NCI-H69 (cell line): Measurements from ENCODE around the gene SLC10A4.
"Not testable (repeated sequence)": the region's sequence is repeated elsewhere in the genome, so short reads cannot be mapped to it uniquely, and the experiment has no call there.

Source experiments
- DNase-seq: peaks from one replicate; lab custom pipeline; 2025; lab: John Stamatoyannopoulos, UW

The SLC10A4 gene, protein sequence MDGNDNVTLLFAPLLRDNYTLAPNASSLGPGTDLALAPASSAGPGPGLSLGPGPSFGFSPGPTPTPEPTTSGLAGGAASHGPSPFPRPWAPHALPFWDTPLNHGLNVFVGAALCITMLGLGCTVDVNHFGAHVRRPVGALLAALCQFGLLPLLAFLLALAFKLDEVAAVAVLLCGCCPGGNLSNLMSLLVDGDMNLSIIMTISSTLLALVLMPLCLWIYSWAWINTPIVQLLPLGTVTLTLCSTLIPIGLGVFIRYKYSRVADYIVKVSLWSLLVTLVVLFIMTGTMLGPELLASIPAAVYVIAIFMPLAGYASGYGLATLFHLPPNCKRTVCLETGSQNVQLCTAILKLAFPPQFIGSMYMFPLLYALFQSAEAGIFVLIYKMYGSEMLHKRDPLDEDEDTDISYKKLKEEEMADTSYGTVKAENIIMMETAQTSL

DNA sequence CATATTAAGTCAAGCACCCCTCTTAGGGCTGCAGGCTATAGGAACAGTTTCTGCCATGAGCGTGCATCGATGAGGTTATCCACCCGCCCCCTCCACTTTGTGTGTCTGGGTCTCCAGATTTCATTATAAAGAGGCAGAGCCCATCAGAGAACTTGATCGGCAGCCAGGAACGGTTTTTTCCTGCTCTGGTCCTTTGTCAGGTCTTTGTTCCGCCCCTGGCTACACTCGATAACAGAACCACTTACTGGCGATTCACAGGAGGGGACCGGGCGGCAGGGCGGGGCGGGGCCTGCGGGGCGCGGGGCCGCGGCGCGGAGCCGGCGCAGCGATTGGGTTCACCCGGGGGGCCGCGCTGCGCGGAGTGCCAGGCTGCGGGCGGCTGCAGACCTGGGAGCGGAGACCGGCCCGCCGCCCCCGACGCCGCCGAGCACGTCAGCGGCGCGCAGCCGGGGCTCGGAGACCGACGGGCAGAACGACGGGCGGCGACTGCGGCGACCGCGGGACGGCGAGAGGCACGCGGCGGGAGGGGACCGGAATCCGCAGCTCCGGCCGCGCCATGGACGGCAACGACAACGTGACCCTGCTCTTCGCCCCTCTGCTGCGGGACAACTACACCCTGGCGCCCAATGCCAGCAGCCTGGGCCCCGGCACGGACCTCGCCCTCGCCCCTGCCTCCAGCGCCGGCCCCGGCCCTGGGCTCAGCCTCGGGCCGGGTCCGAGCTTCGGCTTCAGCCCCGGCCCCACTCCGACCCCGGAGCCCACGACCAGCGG lies at the start of gene SLC10A4:
SLC10A4 (plus strand) TSS at position 338 of the 771 bp plus-strand sequence; CDS start at position 557, 219 bp downstream.
- DNase-seq: peak; percentile 79

DNA sequence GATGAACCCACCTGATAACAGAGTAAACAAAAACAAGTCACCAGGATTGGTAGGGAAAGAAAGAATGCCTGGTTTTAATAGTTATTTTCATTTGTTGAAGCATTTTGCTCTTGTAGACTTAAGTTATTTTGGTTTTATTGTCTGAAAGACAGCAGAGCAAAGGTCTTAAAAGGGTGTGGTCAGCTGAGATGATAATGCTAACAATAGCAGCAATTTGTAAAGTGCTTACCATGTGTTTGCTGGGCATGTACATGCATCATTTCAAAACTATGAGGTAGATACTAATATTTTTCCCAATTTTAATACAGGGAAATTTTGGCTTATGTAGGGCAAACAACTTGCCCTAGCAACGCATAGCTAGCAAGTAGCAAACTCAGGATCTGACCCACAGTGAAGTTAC lies 46.8 kb upstream of the SLC10A4 start:
- no peak for DNase-seq

DNA sequence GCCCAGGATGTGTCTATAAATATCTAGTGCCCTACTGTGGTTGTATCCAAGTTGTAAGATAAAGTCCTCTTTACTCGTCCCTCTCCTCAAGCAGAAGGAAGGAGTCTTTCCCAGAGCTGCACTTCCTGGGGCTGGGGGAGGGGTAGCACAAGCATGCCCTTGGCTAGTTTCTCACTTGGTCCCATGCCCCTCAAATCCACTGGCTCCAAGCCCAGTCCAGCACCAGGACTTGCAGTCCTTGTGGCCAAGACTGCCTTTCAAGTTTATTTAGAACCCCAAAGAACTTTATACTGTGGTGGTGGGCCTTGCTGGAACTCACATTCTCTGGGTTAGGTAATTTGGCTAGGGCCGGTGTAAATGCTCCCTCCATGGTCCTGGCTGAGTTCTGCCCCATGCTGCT lies 43.2 kb upstream of the SLC10A4 start:
- DNase-seq: no peak

DNA sequence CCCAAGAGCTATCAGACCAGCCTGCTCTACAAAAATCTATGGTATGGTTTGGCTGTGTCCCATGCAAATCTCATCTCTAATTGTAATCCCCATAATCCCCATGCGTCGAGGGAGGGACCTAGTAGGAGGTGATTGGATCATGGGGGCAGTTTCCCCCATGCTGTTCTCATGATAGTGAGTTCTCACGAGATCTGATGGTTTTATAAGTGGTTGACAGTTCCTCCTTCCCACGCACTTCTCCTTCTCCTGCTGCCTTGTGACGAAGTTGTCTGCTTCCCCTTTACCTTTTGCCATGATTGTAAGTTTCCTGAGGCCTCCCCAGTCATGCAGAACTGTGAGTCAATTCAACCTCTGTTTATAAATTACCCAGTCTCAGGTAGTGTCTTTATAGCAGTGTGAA lies 42.2 kb upstream of the SLC10A4 start:
- not testable (repeated sequence) for DNase-seq

DNA sequence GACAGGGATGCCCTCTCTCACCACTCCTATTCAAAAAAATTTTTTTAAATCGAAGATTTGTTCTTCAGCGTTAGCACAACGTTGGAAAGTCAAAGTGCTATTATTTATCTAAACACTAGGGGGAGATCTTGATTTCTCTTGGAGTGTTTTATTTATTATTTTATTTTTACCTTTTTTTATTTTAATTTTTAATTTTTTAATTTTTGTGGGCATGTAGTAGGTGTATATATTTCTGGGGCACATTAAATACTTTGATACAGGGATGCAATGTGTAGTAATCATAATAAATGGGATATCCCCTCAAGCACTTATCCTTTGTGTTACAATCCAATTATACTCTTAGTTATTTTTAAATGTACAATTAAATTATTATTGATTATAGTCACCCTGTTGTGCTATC lies 37.4 kb upstream of the SLC10A4 start:
- peak; percentile 9 for DNase-seq

DNA sequence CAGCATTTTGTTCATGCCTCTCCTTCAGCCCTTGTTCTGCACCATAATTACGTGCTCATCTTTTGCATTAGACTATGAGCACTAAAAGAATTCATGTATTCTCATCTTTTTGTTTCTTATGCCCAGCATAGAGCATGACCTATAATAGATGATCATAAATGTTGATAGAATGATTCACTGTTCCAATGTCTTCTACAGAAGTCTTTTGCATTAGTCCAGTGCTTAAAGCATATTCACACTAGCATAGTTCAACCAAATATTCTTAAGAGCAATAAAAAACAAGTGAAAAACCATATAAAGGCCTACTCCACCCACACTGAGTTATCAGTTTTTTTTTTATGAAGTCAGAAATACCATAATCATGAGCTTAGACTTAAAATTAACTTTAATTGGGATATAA lies 36.5 kb upstream of the SLC10A4 start:
- no peak for DNase-seq

DNA sequence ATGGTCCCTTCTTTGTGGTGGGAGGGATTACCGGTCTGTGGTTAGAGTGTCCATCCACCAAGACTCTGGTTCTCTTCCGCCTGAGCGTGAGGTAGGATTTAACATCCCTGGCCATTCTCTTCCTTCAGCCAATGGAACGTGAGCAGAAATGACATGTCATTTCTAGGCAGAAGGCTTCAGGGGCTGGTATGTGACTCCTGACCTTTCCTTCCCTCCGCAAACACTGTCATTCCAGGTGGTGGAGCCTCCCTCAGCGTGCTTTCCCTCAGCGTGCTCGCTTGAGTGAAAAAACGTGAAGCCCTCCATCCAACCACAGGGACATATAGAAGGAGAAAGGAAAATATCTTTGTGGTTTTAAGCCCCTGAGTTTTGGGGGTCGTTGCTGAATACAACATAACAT lies 34.0 kb upstream of the SLC10A4 start:
- DNase-seq: no peak

DNA sequence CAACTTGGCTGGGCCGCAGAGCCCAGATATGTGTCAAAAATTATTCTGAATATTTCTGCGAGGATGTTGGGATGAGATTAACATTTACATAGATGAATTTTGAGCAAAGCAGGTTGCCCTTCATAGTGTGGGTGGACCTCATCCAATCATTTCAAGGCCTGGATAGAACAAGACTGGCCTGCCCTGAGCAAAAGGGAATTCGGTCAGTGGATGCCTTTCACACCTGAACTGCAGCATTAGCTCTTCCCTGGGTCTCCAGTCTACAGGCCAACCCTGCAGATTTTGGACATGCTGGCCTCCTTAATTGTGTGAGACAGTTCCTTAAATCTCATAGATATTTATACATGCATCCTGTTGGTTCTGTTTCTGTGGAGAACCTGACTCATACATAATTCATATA lies 32.4 kb upstream of the SLC10A4 start:
- no peak for DNase-seq

DNA sequence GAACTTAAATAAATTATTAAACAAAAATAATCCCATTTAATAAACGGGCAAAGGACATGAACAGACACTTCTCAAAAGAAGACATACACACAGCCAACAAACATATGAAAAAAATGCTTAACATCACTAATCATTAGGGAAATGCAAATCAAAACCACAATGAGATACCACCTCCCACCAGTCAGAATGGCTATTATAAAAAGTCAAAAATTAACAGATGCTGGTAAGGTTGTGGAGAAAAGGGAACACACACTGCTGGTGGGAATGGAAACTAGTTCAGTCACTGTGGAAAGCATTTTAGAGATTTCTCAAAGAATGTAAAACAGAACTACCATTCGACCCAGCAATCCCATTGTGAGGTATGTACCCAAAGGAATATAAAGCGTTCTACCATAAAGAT lies 31.5 kb upstream of the SLC10A4 start:
- not testable (repeated sequence) for DNase-seq

DNA sequence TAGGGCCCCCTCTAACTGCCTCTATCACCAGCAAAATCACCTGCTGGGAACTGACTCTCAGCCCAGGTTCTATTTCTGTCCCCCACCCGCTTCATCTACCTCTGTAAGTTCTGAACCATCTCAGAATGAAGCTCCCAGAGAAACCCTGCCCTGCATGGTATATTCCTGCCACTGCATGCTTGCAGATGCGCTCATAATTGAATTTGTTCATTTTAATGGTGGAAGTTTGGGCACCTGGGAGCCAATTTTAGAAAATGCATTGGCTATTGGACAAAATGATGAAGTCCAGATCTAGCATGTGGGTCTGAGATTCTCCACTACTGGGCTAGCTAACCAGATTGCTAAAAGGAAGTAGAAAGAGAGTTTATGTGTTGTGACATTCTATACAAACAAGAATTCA lies 28.6 kb upstream of the SLC10A4 start:
- DNase-seq: no peak

DNA sequence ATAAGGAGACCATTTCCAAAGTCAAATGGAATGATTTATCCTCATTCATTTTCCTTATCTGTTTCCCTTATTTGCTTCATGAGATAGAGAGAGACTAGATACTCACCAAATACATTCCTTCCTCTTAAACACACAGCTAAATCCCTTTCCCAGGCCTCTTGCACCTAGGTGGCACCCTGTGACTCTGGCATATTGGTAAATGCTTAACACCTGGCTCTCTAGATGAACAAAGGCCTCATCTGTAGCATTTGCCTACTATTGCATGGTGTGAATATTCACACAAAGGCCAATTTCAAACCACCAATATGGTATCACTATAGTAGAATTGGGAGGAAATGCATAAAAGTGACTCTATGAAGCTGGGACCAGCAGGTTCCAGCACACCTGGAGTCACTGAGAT lies 22.1 kb upstream of the SLC10A4 start:
- DNase-seq: no peak

DNA sequence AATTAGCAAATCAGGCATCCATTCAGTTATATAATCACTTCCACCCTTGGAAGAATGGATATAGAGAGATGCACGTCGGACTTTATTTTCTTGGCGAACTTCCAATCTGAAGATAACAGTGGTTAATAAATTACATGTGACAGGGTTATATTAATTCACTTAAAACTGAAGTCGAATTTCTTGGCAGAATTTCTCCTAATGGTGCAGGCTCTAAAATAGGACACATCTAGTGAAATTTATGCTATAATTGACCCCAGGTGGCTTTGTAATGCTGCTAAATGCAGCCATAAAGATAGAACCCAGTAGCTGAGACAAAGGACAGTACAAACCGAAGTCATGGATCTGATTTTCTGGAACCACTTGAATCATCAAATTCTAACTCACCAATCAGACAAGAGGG lies 20.8 kb upstream of the SLC10A4 start:
- peak; percentile 87 for DNase-seq

DNA sequence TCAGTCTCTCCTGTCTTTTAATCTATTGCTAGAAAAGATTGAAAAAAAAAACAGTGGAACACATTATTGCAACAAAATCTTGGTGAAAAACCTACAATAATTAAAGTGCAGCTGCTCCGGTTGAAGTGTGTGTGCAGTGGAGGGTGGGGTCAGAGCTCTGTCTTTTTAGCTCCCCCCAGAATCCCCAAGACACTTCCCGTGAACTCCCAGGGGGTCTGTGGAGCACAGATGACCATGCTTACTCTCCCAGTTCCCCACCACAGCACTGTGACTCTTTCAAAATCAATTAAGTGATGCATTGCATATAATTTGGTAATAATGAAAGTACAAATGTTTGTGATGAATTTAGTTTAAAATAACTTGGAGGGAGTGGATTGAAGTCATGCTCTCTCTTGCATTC lies 15.7 kb upstream of the SLC10A4 start:
- peak; percentile 7 for DNase-seq

DNA sequence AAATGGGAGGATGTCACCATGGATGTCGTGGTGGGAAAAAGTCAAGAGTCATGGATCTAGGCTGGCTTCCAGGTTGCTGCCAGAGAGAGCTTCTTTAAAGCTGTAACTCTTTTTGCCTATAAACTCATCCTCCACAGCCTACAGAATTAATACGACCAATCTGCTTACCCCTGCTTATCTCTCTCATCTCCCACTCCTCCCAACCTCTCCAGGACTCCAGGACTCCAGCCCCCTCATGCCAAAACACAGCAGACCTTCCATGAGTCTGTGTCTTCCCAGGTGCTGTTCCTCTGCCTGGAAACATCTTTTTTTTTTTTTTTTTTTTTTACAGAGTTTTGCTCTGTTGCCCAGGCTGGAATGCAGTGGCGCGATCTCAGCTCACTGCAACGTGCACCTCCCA lies 15.3 kb upstream of the SLC10A4 start:
- DNase-seq: no peak

DNA sequence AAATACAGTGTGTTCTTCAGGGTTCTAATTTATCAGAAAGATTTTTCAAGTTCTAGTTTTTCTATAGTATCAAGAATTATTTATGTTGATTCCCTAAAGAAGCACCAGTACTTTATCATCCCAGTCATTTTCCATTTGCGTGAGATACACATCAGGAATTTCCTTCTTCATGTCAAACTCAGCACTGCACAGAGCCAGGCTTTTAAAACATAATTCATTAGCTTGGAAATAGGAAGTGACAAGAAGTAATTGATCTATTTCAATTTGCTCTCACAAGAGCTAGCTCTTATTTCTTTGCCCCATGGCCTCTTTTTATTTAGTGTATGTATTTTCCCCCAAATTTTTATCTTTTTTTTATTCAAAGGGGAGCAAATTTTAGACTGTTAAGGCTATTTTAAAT lies 13.0 kb upstream of the SLC10A4 start:
- no peak for DNase-seq

DNA sequence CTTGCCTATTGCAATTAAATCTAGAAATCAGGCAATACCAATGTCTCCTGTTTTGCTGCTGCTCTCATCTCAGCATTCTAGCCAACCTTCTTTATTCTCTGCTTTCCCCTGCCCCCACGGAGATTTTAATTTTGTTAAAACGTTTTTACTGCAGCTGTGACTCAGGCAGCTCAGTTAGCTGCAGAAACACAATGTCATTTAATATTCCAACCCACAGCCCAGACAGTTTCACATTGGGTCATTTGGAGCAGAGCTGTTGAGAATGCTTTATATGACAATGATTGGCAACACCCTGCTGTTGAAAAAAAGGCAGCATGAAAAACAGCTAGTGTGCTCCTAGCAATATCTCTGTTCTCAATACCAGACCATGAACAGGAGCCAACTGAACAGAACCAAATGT lies 12.6 kb upstream of the SLC10A4 start:
- peak; percentile 17 for DNase-seq

DNA sequence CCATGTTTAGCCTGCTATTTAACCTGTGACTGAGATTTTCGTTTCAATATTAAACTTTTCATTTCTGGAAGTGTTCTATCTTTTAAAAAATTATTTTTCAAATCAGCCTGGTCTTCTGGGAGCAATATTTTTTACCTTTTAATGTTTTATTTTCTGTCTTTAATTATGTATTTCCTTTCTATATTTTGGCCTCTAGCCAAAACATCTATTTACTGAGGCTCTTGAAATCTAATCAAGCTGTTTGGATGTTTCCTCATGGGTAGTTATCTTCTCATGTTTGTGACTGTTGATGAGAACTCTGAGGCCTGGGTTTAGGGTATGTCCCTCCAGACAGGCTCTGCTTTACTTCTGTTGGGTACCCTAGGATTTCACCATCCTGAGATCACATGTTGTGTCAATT lies 10.3 kb upstream of the SLC10A4 start:
- DNase-seq: peak; percentile 46

DNA sequence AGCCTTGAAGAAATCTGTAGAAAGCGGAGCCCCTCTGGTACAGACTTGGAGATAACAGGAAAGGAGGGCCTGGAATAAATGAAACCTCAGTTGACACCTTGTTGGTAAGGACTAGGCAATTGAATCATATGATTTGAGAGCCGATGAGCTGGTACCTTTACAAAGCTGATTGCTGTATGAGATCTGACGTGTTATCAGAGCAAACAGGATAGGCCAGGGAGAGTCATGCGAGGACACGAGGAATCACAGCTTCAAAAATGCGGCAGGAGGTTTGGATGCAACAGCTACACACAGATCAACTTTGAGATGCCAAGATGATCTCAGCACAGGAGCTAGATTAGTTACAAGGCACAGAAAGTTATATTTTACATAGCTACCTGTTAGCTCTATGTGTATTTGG lies 7.4 kb upstream of the SLC10A4 start:
- no peak for DNase-seq

DNA sequence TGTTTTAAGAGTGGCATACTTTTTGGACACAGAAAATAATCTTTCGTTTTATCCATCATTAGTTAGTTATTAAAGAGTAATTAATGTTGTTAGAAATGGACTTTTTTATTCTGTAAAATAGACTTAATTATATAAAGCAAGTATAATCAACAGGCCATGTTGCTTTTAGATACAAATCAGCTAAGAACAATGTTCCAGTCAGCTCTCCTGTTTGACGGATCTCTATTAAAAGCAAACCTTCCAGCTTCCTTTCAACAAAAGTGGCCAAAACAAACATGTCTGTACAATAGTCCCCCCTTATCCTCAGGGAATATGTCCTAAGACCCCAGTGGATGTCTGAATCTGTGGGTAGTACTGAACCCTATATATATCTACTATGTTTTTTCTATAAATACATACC lies 4.9 kb upstream of the SLC10A4 start:
- no peak for DNase-seq

DNA sequence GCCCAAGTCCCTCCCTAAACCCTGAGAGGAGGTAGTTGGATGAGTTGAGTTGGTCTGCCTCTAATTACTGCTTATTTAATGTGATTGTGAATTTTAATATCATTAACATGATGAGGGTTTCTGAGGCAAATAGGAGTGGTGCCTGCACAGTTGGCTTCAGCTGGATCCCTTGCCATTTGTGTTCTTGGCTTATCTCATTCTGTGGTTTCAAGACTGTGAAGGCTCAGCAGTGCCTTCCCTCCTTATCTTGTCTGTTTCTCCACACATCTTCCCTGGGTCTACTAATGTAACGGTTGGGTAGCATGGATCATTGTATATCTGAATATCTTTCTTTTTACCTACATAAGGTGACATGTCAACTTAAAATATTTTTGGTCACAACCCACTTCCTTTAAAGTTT lies 1.6 kb upstream of the SLC10A4 start:
- DNase-seq: no peak

DNA sequence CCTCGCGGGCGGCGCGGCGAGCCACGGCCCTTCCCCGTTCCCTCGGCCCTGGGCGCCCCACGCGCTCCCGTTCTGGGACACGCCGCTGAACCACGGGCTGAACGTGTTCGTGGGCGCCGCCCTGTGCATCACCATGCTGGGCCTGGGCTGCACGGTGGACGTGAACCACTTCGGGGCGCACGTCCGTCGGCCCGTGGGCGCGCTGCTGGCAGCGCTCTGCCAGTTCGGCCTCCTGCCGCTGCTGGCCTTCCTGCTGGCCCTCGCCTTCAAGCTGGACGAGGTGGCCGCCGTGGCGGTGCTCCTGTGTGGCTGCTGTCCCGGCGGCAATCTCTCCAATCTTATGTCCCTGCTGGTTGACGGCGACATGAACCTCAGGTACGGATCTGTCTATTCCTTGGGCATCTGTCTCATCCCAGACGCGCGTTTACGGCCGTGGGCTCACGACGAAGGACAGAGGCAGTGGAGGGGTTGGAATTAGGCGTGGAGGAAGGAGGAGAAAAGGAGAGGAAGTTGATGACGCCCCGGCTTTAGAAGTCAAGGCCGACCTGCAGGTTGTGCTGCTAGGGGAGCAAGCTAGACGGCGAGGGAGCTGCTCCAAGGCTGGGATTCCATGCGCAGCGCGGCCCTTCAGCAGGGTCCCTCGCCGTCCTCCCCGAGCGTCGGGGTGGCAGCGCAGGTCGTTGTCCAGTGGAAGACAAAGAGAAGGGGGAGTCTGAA lies 792 bp downstream of the SLC10A4 start:
- DNase-seq: peak; percentile 36

DNA sequence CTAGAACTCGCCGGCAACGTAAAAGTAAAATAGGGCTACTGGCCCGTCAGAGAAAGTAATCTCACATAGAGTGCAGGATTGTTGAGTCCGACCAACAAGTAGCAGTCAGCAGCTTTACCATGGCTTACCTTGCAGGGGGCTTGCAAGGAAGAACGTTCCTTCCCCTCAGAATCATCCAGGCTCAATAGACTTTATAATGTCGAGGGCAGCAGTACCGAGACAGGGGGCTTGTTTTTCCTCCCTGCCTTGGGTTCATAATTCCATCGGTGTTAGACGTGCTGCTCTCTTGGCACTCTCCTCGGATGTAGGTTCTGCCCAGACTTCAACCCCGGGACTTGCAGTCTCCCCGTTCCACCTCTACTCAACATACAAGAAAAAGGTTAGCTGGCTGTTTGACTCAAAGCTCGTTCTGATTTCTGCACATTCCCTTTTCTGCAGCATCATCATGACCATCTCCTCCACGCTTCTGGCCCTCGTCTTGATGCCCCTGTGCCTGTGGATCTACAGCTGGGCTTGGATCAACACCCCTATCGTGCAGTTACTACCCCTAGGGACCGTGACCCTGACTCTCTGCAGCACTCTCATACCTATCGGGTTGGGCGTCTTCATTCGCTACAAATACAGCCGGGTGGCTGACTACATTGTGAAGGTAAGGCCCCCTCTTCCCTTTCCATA lies 1.5 kb downstream of the SLC10A4 start:
- peak; percentile 2 for DNase-seq
